ENCODE measurements around the gene IRF4.

Gene IRF4

GRCh38 chr6:362231-362923, 29.2 kb upstream of the IRF4 start:
- no peak overlapping the region for H3K4me3 ChIP-seq (ENCODE audit: control insufficient read depth, low read depth, low read length)
- no peak for TF ChIP-seq CTCF (IDR thresholded peaks at IDR 0.05; ENCODE audit: control insufficient read depth, insufficient read depth, low read depth, low read length, missing control alignments)

GRCh38 chr6:362924-363249, 28.7 kb upstream of the IRF4 start:
- no peak for DNase-seq (ENCODE audit: low read depth)
- H3K4me3 ChIP-seq (ENCODE audit: control insufficient read depth, low read depth, low read length): no peak overlapping the region
- TF ChIP-seq CTCF (IDR thresholded peaks at IDR 0.05; ENCODE audit: control insufficient read depth, insufficient read depth, low read depth, low read length, missing control alignments): no peak

More at GRCh38 chr6:362231-362923, 29.2 kb upstream of the IRF4 start:
- DNase-seq (ENCODE audit: low read depth): no peak

GRCh38 chr6:363291-363690, 28.3 kb upstream of the IRF4 start:
- no peak for TF ChIP-seq CTCF (IDR thresholded peaks at IDR 0.05; ENCODE audit: control insufficient read depth, insufficient read depth, low read depth, low read length, missing control alignments)

GRCh38 chr6:363909-364308, 27.6 kb upstream of the IRF4 start:
- no peak for TF ChIP-seq CTCF (IDR thresholded peaks at IDR 0.05; ENCODE audit: control insufficient read depth, insufficient read depth, low read depth, low read length, missing control alignments)
- H3K4me3 ChIP-seq (ENCODE audit: control insufficient read depth, low read depth, low read length): no peak overlapping the region
- no peak for DNase-seq (ENCODE audit: low read depth)

More at GRCh38 chr6:363291-363690, 28.3 kb upstream of the IRF4 start:
- DNase-seq (ENCODE audit: low read depth): no peak
- H3K4me3 ChIP-seq (ENCODE audit: control insufficient read depth, low read depth, low read length): no peak overlapping the region

GRCh38 chr6:364609-365540, 26.7 kb upstream of the IRF4 start:
- H3K4me3 ChIP-seq (ENCODE audit: control insufficient read depth, low read depth, low read length): no peak overlapping the region
- DNase-seq (ENCODE audit: low read depth): no peak
- no peak for TF ChIP-seq CTCF (IDR thresholded peaks at IDR 0.05; ENCODE audit: control insufficient read depth, insufficient read depth, low read depth, low read length, missing control alignments)

- DNase-seq (ENCODE audit: low read depth): no peak
- no peak for TF ChIP-seq CTCF (IDR thresholded peaks at IDR 0.05; ENCODE audit: control insufficient read depth, insufficient read depth, low read depth, low read length, missing control alignments)
- no peak overlapping the region for H3K4me3 ChIP-seq (ENCODE audit: control insufficient read depth, low read depth, low read length)
Observed at GRCh38 chr6:365835-366234, 25.7 kb upstream of the IRF4 start.

Measured in AG09309 (cell line).